Ecto neural progenitor cell (in vitro differentiated cells): Measurements from ENCODE around the gene NGEF.

Experiments
- DNase-seq: peaks from one replicate; pipeline ENCODE4 v3.0.0-alpha.2; 2018; ENCODE audit warnings: low spot score

NGEF gene

DNA sequence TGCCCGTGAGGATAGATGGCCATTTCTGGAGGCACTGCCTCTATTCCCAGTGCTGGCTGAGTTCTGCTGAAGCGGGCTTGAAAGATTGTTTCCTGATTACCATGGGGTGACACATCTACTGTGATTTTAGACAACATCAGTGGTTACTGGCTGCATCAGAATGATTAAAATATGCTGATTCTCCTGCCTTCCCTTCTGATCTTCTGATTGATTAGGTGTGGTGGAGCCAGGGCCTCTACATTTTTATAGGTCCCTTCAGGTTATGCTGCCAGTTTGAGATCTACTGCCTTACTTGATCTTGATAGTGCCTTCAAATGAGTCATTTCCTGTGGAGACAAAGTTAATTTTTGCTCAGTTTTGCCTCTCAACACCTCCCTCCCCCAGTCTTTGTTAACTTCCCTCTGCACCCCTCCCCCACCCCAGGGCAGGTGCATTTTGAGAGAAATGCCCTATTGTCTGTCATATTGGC is 174.6 kb downstream of the NGEF start:
- DNase-seq = no peak

DNA sequence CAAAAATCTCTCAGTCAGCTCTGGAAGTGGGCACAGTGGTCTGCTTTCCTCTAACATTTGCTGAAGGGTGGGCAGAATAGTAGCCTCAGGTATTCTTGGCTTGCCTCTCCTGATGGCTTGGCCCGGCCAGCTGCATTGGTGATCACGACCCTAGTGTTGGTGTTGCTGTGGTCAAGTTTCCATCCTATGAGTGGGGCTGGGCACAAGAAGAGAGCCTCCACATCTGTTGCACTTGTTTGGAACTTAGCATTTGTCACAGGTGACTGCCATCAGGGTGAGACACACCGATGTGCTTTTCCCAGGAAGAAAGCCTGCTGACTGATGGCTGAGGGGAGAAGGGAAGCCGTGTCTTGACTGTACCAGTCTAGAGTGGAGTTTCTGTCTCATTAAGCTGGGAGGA is 176.1 kb downstream of the NGEF start:
- DNase-seq = no peak

DNA sequence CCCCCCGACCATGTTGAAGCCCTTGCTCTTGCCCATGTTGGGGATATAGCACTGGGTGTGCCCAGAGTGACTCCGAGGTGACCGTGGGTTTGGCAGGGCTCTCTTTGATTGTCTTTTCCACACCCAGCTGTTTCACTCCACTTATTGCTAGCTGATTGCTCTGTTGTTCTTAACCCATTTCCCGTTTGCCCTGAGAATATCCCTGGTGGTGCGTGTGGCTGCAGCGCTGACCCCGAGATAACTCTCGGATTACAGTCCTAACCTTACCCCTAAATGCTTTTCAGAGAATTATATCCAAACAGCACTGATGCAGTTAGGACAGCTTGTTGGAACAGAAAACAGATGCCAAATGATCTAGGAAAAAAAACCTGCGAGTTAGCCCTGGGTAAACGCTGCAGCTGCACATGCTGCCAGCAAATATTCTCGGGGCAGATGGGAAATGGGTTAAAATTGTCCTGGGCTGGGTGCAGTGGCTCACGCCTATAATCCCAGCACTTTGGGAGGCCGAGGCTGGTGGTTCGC is 177.3 kb downstream of the NGEF start:
- DNase-seq = no peak

DNA sequence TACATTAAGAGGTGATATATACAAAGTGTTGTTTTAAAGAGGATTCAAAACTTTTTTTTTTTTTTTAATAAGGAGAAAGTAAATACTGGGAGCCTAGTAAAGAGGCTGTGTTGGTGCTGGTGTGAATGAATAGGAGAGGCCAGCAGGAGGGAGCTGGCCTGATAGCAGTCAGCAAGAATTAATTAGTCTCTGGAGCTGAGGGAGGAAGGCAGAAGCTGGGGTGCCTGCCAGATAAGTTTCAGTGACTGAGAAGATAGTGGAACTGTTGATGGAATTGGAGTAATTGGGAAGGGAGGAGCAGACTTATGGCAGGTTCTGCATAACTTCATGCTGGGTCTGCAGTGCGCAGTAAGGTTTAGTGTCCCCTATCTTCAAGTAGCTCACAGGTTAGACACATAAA is 179.2 kb downstream of the NGEF start:
- no peak for DNase-seq

DNA sequence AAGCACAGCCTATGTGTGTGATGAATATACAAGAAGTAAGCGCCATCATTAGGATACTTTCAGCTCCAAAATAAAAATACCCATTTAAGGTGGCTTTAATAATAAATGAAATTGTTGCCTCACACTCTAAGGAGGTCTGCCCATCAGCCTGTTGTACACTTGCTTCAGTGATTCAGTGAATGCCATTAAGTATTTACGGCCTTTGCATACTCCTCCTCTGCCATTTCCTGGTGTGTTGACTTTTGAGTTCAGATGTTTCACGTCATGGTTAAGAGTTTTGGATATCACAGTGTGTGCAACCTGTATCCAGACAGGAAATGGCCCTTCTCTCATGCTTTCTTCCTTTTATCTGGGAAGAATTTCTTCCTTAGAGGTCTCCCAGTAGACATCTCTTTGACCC is 181.6 kb downstream of the NGEF start:
- no peak for DNase-seq

DNA sequence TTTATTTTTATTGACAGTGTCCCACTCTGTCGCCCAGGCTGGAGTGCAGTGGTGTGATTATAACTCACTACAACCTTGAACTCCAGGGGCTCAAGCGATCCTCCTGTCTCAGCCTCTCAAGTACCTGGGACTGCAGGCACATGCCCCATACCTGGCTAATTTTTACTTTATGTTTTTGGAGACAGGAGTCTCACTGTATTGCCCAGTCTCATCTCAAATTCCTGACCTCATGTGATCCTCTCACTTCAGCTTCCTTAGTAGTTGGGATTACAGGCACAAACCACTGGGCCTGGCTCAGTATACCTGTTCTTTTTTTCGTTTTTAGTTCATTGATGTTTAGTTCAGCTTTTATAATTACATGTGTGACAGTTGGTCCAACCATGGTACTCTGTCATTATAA is 183.1 kb downstream of the NGEF start:
- DNase-seq = no peak
